Measurements from ENCODE around the gene ARV1.
"Not testable (repeated sequence)": the region's sequence is repeated elsewhere in the genome, so short reads cannot be mapped to it uniquely, and the experiment has no call there.

Gene ARV1

DNA sequence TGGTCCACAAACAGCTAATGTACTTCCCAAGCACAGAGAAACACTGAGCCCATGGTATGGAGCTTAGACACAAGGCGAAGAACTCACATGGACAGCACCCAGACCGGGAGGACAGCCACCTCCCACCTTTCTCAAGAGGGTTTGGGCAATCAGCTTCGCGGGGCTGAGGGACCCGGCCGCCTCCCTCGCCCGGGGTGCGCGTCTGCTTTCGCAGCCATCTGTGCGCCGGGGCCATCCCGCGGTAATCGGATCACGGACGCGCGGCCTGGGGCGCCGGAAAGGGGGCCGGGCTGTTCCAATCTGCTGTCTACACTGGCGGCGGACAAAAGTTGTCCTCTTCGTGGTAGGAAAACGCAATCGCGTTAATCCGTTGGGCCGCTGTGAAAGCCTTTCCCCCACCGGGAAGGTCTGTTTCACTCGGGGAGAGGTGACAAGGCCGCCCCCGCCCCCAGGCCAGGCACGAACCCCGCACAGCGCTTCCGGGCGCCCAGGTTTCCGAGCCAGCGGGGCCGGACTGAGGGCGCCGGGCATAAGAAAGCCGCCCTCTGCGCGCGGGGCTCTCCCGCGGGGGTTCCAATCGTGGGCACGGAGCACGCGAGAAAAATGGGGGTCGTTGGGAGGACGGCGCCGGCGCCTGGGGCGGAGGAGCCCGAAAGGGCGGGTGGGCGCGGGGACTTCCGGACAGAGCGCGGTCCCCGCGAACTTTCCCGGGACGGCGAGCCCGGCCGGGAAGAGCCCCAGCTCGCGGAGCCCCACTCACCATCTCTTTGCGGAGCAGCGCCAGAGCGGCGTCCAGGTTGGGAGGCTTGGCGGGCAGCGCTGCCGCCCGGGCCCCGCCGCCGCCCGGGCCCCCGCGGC, 60.5 kb downstream of the ARV1 start:
- peak overlapping the region; percentile 69 for H3K4me3 ChIP-seq (ENCODE audit: low read length)
- TF ChIP-seq ZNF274 (IDR thresholded peaks at IDR 0.05; ENCODE audit: low read depth, low read length): no peak

DNA sequence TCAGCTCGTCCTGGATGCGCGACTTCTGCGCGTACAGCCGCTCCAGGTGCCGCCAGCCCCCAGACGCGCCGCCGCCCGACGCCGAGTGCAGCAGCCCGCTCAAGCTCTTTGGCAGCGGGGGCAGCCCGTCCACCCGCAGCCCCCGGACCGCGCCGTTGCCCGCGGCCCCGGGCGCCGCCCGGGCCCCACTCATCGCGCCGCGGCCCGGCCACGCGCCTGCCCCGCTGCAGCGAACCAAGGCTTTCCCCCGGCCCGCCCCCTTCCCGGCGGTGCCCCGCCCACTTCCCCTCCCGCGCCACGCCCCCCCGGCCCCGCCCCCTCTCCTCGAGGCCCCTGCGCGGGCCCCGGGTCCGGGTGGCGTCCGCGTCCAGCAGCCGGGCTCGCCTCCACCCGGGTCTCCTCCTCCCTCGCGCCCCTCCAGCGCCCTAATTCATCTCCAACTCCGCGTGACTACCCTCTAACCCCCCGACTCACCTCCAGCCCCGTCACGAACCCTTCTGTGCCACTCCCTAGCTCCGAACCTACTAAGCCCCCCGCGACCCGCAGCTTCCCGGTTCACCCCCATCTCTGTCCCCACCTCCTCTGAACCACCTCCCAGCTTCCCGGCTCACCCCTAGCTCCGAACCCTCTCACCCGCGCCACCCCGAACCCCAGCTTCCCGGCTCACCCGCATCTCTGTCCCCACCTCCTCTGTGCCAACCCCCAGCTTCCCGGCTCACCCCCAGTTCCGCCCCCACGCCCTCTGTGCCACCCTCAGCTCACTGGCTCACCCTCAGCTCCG, 61.3 kb downstream of the ARV1 start, which contains the start of gene FAM89A:
TSS of gene FAM89A (minus strand) at position 236 of the 781 bp plus-strand sequence. CDS start at position 193, 43 bp downstream.
- H3K4me3 ChIP-seq (ENCODE audit: low read length): peak within 1 kb of the TSS; percentile 69
- no peak for TF ChIP-seq ZNF274 (IDR thresholded peaks at IDR 0.05; ENCODE audit: low read depth, low read length)

DNA sequence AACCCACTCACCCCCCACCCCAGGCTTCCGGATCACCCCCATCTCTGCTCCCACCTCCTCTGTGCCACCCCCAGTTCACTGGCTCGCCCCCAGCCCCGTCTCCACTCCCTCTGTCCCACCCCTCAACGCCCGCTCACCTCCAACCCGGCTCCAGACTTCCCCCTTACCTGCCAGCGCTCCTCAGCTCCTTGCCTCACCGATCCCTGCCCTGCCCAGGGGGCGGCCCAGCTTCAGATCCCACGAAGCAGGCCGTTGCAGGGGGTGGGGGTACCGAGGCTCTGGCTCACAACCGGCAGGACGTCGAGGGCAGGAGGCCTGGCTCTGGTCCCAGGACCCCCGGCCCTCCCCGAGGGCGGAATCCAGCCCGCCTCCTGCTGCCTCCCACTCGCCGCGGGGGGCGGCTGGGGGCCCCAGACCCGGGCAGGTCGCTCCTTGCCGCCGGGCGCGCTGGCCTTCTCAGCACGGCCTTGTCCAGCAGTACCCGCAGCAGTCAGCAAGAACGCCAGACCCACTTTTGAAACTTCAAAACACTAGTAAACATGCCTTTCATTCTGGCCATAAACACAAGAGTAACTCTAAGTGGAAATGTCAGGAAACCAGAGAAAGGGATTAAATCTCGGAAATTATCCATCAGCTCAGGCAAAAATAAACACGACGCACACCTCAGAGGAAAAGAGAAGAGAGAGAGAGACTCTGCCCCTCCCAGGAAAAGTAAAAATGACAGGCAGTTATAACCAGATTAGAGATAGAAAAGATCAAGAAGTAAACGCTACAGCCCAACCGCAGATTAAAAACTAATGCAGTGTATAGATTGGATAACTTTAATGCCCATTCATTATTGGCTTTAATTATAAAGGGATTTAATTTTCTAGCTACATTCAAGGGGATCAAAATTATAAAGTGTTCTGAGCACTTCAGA, 62.2 kb downstream of the ARV1 start:
- TF ChIP-seq ZNF274 (IDR thresholded peaks at IDR 0.05; ENCODE audit: low read depth, low read length): no peak
- H3K4me3 ChIP-seq (ENCODE audit: low read length): no peak overlapping the region

DNA sequence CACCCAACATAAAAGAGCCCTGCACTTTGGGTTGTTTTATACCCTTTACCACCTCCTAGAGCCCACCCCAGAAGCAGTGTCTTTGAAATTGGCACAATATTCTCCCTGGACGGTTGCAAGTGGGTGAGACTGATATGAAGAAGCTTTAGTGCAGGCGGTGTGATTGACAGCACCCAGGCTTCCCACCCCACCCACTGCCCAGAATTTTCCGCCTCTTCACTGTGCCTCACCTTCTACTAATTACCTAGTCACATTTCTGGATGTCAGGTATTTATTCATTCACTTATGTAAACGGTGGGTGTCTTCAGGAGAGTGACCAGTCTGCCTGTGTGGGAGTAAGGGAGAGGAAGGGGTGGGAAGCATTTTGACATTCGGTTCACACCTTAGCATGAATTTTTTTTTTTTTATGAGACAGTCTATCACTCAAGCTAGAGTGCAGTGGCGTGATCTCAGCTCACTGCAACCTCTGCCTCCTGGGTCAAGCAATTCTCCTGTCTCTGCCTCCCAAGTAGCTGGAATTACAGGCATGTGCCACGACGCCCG, 62.9 kb downstream of the ARV1 start:
- no peak overlapping the region for H3K4me3 ChIP-seq (ENCODE audit: low read length)
- no peak for TF ChIP-seq ZNF274 (IDR thresholded peaks at IDR 0.05; ENCODE audit: low read depth, low read length)

DNA sequence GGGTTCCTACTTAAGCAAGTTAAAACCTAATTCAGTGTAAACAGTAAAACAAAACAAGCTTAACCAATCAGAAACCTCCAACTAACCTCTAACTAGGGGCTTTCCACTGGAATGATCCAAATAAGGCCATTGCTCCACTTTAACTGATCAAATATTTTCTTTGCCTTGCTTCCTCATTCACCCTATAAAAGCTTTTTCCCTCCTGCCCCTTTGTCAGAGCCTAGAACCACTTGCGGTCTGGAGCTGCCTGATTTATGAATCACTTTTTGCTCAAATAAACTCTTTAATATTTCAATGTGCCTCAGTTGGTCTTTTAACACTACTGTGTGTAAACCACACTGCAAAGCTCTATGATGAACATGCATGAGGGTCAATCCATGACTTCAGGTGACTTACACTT, 65.7 kb downstream of the ARV1 start:
- TF ChIP-seq ZNF274 (IDR thresholded peaks at IDR 0.05; ENCODE audit: low read depth, low read length): no peak
- H3K4me3 ChIP-seq (ENCODE audit: low read length): no peak overlapping the region

DNA sequence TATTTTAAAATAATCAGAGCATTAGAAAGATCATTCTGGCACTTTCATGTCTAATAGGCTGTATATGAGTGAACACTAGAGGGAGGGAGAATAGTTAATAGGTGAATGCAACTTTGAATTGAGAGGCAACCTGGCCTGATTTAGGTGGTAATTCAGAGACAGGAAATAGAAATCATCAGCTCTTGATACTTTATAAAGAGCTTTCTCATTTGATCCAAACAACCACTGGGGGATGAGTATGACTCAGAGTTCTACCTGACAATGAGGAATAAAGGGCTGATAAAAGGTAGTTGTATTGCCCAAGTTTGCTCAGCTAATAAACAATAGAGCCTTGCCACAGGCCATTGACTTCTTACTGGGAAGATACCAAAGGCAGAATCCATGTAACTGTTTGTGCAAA, 66.4 kb downstream of the ARV1 start:
- TF ChIP-seq ZNF274 (IDR thresholded peaks at IDR 0.05; ENCODE audit: low read depth, low read length): no peak
- H3K4me3 ChIP-seq (ENCODE audit: low read length): no peak overlapping the region

DNA sequence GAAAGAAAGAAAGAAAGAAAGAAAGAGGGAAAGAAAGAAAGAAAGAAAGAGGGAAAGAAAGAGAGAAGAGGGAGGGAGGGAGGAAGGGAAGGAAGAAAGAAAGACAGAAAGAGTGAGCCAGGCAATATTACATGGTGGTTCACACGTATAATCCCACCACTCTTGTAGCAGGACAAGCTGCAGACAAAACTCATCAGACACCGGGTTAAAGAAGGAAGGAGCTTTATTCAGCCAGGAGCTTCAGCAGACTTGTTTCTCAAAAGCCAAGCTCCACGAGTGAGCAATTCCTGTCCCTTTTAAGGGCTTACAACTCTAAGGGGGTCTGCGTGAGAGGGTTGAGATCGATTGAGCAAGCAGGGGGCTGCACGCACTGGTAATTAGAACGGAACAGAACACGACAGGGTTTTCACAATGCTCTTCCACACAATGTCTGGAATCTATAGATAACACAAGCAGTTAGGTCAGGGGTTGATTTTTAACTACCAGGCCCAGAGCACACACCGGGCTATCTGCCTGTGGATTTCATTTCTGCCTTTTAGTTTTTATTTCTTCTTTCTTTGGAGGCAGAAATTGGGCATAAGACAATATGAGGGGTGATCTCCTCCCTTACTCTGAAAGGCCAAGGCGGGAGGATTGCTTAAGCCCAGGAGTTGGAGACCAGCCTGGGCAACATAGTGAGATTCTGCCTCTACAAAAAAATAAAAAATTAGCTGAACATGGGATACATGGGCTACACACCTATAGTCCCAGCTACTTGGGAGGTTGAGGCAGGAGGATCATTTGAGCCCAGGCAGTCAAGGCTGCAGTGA, 67.2 kb downstream of the ARV1 start:
- H3K4me3 ChIP-seq (ENCODE audit: low read length): not testable (repeated sequence)

DNA sequence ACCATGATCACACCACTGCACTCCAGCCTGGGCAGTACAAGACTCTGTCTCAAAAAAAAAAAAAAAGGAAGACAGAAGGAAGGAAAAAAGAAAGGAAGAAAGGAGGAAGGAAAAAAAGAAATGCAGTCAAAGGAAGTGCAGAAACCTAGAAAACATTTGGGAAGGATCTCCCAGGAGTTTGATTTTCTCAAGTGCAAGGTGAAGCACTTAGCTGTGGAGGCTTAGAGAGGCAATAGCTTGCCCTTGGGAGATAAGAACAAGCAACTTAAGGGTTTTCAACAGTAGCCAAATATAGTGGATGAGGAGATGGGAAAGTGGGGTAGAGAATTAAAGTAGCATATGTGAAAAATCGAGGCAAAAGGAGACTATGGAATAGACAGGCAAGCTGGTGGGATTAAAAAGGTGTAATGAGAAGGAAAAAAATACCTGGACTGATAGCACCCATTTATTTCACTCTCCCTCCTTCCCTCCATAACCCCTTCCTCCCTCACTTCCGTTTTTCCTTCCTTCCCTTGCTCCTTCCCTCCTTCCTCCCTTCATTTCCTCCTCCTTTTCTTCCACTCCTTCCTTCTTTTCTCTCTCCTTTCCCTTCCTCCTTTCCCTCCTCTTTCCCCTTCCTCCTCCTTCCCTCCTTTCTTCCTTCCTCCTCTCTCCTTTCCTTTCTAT, 68.0 kb downstream of the ARV1 start:
- H3K4me3 ChIP-seq (ENCODE audit: low read length): no peak overlapping the region
- TF ChIP-seq ZNF274 (IDR thresholded peaks at IDR 0.05; ENCODE audit: low read depth, low read length): no peak

DNA sequence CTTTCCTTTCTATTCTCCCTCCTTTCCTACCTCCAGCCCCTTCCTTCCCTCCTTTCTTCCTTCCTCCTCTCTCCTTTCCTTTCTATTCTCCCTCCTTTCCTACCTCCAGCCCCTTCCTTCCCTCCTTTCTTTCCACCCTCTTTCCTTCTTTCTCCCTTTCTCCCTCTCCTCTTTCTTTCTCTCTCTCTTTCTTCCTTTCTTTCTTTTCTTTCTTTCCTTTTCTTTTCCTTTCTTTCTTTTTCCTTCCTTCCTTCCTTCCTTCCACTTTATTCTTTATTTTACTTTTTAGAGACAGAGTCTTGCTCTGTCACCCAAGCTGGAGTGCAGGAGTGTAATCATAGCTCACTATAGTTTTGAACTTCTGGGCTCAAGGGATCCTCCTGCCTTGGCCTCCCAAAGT, 68.6 kb downstream of the ARV1 start:
- H3K4me3 ChIP-seq (ENCODE audit: low read length): not testable (repeated sequence)

DNA sequence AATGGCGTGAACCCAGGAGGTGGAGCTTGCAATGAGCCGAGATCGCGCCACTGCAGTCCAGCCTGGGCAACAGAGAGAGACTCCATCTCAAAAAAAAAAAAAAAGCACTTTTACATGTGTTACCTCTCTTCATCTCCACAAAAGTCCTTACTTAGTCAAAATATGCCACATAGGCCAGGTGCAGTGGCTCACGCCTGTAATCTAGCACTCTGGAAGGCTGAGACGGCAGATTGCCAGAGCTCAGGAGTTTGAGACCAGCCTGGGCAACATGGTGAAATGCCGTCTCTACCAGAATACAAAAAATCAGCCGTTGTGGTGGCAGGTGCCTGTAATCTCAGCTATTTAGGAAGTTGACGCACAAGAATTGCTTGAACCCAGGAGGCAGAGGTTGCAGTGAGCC, 69.5 kb downstream of the ARV1 start:
- not testable (repeated sequence) for H3K4me3 ChIP-seq (ENCODE audit: low read length)

DNA sequence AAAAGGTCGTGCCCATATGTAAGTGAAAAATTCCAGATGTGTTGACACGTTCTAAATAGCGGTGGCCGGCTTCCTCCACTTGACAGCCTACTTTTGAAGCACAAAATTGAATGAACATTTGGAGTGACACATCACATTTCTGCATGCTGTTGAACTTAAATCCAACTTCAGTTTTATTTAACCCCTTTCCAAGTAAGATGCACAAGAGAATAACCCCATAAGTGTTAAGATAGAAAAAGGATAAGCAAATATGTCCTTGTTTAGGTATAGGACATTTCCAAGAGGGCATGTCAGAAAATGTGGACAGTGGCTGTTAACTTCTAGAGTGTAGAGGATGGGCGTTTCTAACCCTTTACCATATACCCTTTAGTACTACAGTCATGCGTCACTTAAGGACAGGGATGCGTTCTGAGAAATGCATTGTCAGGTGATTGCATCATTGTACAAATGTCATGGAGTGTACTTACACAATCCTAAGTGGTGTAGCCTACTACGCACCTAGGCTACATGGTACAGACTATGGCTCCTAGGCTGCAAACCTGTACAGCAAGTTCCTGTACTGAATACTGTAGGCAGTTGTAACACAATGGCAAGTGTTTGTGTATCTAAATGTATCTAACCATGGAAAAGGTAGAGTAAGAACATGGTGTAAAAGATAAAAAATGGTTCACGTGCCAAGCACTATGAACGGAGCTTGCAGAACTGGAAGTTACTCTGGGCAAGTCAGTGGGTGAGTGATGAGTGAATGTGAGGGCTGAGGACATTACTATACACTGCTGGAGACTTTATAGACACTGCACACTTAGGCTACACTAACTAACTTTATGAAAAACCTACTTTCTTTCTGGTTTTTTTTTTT, 70.5 kb downstream of the ARV1 start:
- no peak for TF ChIP-seq ZNF274 (IDR thresholded peaks at IDR 0.05; ENCODE audit: low read depth, low read length)
- H3K4me3 ChIP-seq (ENCODE audit: low read length): no peak overlapping the region

Data from GM08714 (cell line).